Activated naive CD8-positive, alpha-beta T cell treated with anti-CD3 and anti-CD28 coated beads, Interleukin-2, amount 50 U/mL, for 24 hours (primary cell): ENCODE measurements around the gene EXPH5.

Experiments
- ATAC-seq: fragments of 150-1000 bp; cut with Tn5 transposase; one replicate; pipeline ENCODE4 v1.10.0; 2021
- DNase-seq: peaks from one replicate; pipeline ENCODE4 v3.0.0; 2021
- H3K27ac Mint-ChIP-seq: one replicate; pipeline ENCODE4 v1.8.0; 2021; ENCODE audit warnings: mild to moderate bottlenecking, mixed read lengths
- H3K27me3 Mint-ChIP-seq: one replicate; pipeline ENCODE4 v1.8.0; 2021; ENCODE audit warnings: mixed read lengths
- H3K36me3 Mint-ChIP-seq: one replicate; pipeline ENCODE4 v1.8.0; 2021; ENCODE audit warnings: low read depth, mixed read lengths
- H3K4me1 Mint-ChIP-seq: one replicate; pipeline ENCODE4 v1.8.0; 2021; ENCODE audit warnings: mixed read lengths
- H3K4me3 Mint-ChIP-seq: one replicate; pipeline ENCODE4 v1.8.0; 2021; ENCODE audit warnings: mild to moderate bottlenecking, moderate library complexity, mixed read lengths
- H3K9me3 Mint-ChIP-seq: one replicate; pipeline ENCODE4 v1.8.0; 2021; ENCODE audit warnings: mixed read lengths

Gene EXPH5

GRCh38 chr11:108530426-108530825 lies 63.1 kb downstream of the EXPH5 start:
- Mint-ChIP-seq H3K4me3 (no peak overlapping the region), H3K4me1 (no peaks in the 10 kb centered on the region), H3K27me3 (no peaks in the 10 kb centered on the region), H3K27ac (no peak overlapping the region), H3K36me3 (no peaks in the 10 kb centered on the region), H3K9me3 (no peaks in the 10 kb centered on the region)
- ATAC-seq (no peak), DNase-seq (no peak)

- no peaks in the 10 kb centered on the region for H3K36me3 Mint-ChIP-seq
- H3K4me3 Mint-ChIP-seq: no peak overlapping the region
- no peak for ATAC-seq
Measured at GRCh38 chr11:108527382-108527781, 66.2 kb downstream of the EXPH5 start.

GRCh38 chr11:108525161-108525560 lies 68.4 kb downstream of the EXPH5 start:
- Mint-ChIP-seq H3K27ac (no peak overlapping the region), H3K4me1 (no peaks in the 10 kb centered on the region), H3K36me3 (no peaks in the 10 kb centered on the region), H3K9me3 (no peaks in the 10 kb centered on the region), H3K4me3 (no peak overlapping the region), H3K27me3 (no peaks in the 10 kb centered on the region)
- DNase-seq (no peak), ATAC-seq (no peak)

More at GRCh38 chr11:108527382-108527781, 66.2 kb downstream of the EXPH5 start:
- no peaks in the 10 kb centered on the region for H3K9me3 Mint-ChIP-seq
- no peaks in the 10 kb centered on the region for H3K4me1 Mint-ChIP-seq
- no peaks in the 10 kb centered on the region for H3K27me3 Mint-ChIP-seq
- DNase-seq: no peak
- no peak overlapping the region for H3K27ac Mint-ChIP-seq

GRCh38 chr11:108524422-108524821 lies 69.1 kb downstream of the EXPH5 start:
- no peak for DNase-seq
- H3K27me3 Mint-ChIP-seq: no peaks in the 10 kb centered on the region
- ATAC-seq: no peak
- H3K36me3 Mint-ChIP-seq: no peaks in the 10 kb centered on the region
- H3K27ac Mint-ChIP-seq: no peak overlapping the region
- H3K4me3 Mint-ChIP-seq: no peak overlapping the region
- H3K4me1 Mint-ChIP-seq: no peaks in the 10 kb centered on the region
- no peaks in the 10 kb centered on the region for H3K9me3 Mint-ChIP-seq

- Mint-ChIP-seq H3K9me3 (no peaks in the 10 kb centered on the region), H3K4me3 (no peak overlapping the region), H3K4me1 (no peaks in the 10 kb centered on the region), H3K36me3 (no peaks in the 10 kb centered on the region), H3K27me3 (no peaks in the 10 kb centered on the region), H3K27ac (no peak overlapping the region)
- ATAC-seq: no peak
- DNase-seq: no peak
Measured at GRCh38 chr11:108522318-108522717, 71.2 kb downstream of the EXPH5 start.

GRCh38 chr11:108518581-108518980 lies 75.0 kb downstream of the EXPH5 start:
- Mint-ChIP-seq H3K36me3 (peaks cover 5% of the 10 kb centered on the region), H3K27ac (no peak overlapping the region), H3K27me3 (no peaks in the 10 kb centered on the region), H3K4me3 (no peak overlapping the region), H3K9me3 (no peaks in the 10 kb centered on the region), H3K4me1 (no peaks in the 10 kb centered on the region)
- DNase-seq (no peak), ATAC-seq (no peak)

GRCh38 chr11:108516125-108516524 lies 77.4 kb downstream of the EXPH5 start:
- no peaks in the 10 kb centered on the region for H3K4me1 Mint-ChIP-seq
- H3K36me3 Mint-ChIP-seq: peaks cover 5% of the 10 kb centered on the region
- H3K4me3 Mint-ChIP-seq: no peak overlapping the region
- no peaks in the 10 kb centered on the region for H3K9me3 Mint-ChIP-seq
- DNase-seq (no peak), ATAC-seq (no peak)
- H3K27ac Mint-ChIP-seq: no peak overlapping the region
- peaks cover 1% of the 10 kb centered on the region for H3K27me3 Mint-ChIP-seq

- ATAC-seq (no peak), DNase-seq (no peak)
- H3K27me3 Mint-ChIP-seq: peaks cover 1% of the 10 kb centered on the region
- peaks cover 5% of the 10 kb centered on the region for H3K36me3 Mint-ChIP-seq
- no peaks in the 10 kb centered on the region for H3K9me3 Mint-ChIP-seq
- no peaks in the 10 kb centered on the region for H3K4me1 Mint-ChIP-seq
- H3K4me3 Mint-ChIP-seq: no peak overlapping the region
- no peak overlapping the region for H3K27ac Mint-ChIP-seq
Measured at GRCh38 chr11:108512708-108513107, 80.9 kb downstream of the EXPH5 start.

GRCh38 chr11:108511851-108512474 lies 81.6 kb downstream of the EXPH5 start:
- H3K4me3 Mint-ChIP-seq: no peak overlapping the region

GRCh38 chr11:108508653-108509593 lies 84.6 kb downstream of the EXPH5 start:
- Mint-ChIP-seq H3K4me3 (no peak overlapping the region), H3K27me3 (peaks cover 1% of the 10 kb centered on the region), H3K9me3 (no peaks in the 10 kb centered on the region), H3K36me3 (peaks cover 1% of the 10 kb centered on the region), H3K27ac (no peak overlapping the region), H3K4me1 (no peaks in the 10 kb centered on the region)
- no peak for DNase-seq
- ATAC-seq: no peak

More at GRCh38 chr11:108511851-108512474, 81.6 kb downstream of the EXPH5 start:
- ATAC-seq (no peak), DNase-seq (no peak)
- Mint-ChIP-seq H3K9me3 (no peaks in the 10 kb centered on the region), H3K27ac (no peak overlapping the region), H3K4me1 (no peaks in the 10 kb centered on the region), H3K36me3 (peaks cover 5% of the 10 kb centered on the region), H3K27me3 (peaks cover 1% of the 10 kb centered on the region)

- Mint-ChIP-seq H3K4me1 (peaks cover 16% of the 10 kb centered on the region), H3K36me3 (no peaks in the 10 kb centered on the region), H3K27ac (no peak overlapping the region), H3K27me3 (no peaks in the 10 kb centered on the region), H3K9me3 (no peaks in the 10 kb centered on the region), H3K4me3 (no peak overlapping the region)
- DNase-seq (no peak), ATAC-seq (no peak)
Measured at GRCh38 chr11:108501396-108501795, 92.2 kb downstream of the EXPH5 start.

GRCh38 chr11:108500721-108501120 lies 92.8 kb downstream of the EXPH5 start:
- Mint-ChIP-seq H3K27me3 (no peaks in the 10 kb centered on the region), H3K36me3 (no peaks in the 10 kb centered on the region), H3K4me1 (peaks cover 18% of the 10 kb centered on the region), H3K4me3 (no peak overlapping the region), H3K9me3 (no peaks in the 10 kb centered on the region), H3K27ac (no peak overlapping the region)
- DNase-seq: no peak
- ATAC-seq: no peak

- Mint-ChIP-seq H3K27ac (no peak overlapping the region), H3K4me1 (peaks cover 18% of the 10 kb centered on the region), H3K4me3 (no peak overlapping the region), H3K9me3 (no peaks in the 10 kb centered on the region), H3K36me3 (no peaks in the 10 kb centered on the region), H3K27me3 (no peaks in the 10 kb centered on the region)
- DNase-seq: no peak
- ATAC-seq: no peak
Measured at GRCh38 chr11:108500169-108500568, 93.4 kb downstream of the EXPH5 start.

GRCh38 chr11:108498816-108499408 lies 94.7 kb downstream of the EXPH5 start:
- H3K27ac Mint-ChIP-seq: peak overlapping the region; percentile 87
- ATAC-seq: no peak
- H3K27me3 Mint-ChIP-seq: no peaks in the 10 kb centered on the region
- peak overlapping the region; percentile 81 for H3K4me3 Mint-ChIP-seq
- H3K36me3 Mint-ChIP-seq: no peaks in the 10 kb centered on the region
- H3K4me1 Mint-ChIP-seq: peaks cover 18% of the 10 kb centered on the region
- no peaks in the 10 kb centered on the region for H3K9me3 Mint-ChIP-seq
- DNase-seq: no peak
